GM19025 (cell line): Measurements from ENCODE around the gene PKIG.
A peak's percentile ranks its signal among the peaks of the same experiment; 100 is the strongest.

Source experiments
- ATAC-seq: cut with Tn5 transposase; IDR thresholded peaks from one replicate; pipeline ENCODE4 v1.9.1; 2021; ENCODE audit warnings: mild to moderate bottlenecking, low read depth, moderate library complexity; ENCODE audit not compliant: unreplicated experiment

Gene PKIG

DNA sequence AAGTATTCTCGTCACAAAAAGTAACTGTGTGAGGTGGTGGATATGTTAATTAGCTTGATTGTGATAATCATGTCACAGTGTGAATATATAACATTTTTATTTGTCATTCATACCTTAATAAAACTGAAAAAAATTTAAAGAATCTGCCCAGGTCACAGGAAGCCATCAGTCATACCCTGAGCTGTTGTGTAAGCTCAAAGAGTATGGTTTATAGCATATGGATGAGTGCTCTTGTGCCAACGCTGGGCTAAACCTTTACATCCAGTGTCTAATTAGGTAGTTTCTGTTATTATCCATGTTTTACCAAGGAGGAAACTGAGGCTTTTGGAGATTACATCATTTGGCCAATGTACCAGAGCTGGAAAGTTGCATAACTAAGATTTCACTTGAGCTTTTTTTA is 11.4 kb downstream of the PKIG start:
- no peak for ATAC-seq

DNA sequence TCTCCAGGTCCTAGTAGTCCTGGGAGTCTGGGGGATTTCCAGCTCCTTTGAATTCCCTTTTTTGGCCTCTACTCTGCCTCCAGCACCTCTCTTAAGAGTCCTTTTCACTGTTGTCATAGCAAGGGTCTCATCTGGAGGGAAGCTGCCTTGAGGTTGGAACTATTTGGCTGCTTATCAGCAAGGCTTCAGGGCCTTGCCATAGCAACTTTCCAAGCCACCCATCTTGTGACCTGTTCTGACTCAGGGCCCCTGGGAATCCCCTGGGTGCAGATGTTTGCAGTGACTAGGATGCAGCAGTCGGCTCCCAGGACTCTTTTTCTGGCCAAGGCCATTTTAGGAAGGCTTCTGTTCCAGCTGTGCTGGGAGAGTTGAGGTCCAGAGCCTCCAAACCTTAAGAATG is 12.4 kb downstream of the PKIG start:
- ATAC-seq: no peak

DNA sequence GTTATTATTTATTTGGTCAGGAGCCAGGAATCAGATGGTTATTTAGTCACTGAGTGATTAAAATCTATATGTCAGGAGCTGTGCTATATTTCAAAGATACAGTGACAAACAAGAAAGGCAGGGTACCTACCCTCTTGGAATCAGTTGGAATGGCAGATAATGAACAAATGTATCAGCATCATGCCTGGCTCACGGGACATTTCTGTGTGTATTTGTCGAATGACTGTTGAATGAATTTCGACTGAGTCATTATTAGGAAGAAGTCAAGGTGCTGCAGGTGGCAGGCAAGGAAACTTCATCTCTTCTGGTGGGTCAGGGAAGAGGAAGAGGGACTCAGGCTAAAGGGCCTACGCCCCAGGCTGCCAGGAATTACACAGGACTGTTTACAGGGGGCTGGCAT is 13.6 kb downstream of the PKIG start:
- ATAC-seq: no peak

DNA sequence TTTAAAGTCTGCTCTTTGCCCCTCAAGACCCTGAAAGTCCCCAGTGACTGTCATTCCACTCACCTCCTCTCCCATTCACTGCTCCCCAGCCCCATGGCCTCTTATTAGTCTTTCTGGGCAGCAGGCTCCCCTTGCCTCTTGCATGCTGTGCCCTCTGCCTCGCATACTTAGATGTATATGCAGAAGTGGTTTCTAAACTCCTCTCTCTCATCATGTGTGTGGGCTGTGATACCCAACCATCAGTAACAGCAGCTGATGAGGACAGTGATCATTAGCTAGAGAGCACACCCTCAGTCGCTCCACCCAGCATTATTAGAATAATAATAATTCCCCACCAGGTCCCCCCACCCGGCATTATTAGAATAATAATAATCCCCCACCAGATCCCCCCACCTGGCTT is 14.5 kb downstream of the PKIG start:
- no peak for ATAC-seq

DNA sequence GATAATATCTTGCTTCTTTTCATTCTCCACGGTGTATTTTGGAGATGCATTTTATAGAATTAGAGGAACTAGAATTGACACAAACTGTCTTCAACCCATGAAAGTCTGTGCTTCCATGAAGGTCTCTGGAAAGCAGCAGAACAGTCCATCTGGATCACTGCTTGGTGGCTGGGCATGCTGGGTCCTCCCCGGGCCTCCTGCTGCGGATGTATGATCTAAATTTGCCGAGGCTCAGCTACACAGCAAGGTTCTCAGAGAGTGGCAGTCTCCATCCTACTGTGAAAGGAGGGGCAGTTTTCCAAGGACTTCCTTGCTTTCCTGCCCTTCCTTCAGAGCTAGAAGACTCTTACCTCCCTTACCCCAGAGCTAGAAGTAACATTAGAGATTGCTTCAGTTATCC is 15.1 kb downstream of the PKIG start:
- no peak for ATAC-seq

DNA sequence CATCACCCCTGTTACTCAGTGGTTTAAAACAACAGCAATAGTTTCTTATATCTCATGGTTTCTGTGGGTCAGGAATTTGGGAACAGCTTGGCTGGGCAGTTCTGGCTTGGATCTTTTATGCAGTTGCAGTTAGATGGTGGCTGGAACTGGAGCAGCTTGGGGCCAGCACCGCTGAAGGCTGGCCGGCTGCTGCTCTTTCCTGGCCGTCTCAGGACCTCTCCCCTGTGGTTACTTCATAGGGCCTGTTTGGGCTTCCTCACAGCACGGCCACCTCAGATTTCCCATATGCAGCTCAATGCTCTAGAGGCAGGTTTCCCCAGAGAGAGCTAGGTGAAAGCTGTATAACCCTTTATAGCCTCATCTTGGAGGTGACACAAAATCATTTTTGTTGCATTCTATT is 15.6 kb downstream of the PKIG start:
- no peak for ATAC-seq

DNA sequence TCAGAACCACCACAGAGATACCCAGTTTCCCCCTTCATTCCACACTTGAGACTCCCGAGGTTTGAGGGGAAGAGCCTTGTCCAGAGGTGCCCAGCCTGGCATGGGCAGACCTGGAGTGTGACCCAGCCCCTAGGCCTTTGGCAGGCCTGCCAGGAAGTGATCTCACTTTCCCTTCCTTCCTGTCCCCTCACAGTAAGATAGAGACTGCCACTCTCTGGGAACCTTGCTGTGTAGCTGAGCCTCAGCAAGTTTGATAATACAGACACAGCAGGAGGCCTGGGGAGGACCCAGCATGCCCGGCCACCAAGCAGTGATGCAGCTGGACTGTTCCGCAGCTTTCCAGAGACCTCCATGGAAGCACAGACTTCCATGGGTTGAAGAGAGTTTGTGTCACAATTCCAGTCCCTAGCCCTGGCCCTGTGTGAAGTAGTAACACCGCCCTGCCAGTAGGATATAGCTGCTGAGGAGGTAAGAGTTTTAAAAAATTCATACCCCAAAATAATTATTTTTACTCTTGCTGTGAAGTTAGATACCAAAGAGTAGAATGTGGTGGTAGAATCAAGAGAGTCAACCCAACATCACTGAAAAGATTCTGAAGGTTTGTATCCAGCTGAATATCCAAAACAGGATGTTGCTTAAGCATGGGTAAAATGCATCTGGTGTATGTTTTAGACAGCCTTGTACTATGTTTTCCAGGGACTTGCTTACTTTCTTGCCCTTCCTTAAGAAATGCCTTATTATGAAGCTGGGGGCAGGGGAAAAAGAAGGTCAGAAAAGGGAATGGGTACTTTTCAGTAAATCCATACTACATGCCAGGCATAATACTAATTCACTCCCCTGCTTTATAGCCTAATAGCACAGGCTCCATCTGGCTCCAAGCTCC is 16.3 kb downstream of the PKIG start:
- no peak for ATAC-seq

DNA sequence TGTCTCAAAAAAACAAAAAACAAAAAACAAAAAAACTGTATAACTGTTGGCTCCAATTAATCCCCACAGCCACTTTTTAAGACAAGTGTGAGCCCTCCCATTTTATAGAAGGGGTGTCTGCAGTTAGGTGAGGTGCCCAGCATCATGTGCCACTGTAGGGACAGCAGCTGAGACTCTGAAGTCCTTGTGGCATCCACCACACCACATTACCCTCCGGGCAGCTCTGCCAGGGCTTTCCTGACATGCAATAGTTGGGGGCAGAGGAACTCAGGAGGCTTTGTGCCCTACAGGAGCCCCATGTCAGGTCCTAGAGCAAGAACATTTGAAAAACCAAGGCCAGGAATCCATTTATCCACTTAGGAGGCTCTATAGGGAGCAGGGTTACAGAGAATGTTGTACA is 17.3 kb downstream of the PKIG start:
- ATAC-seq: no peak

DNA sequence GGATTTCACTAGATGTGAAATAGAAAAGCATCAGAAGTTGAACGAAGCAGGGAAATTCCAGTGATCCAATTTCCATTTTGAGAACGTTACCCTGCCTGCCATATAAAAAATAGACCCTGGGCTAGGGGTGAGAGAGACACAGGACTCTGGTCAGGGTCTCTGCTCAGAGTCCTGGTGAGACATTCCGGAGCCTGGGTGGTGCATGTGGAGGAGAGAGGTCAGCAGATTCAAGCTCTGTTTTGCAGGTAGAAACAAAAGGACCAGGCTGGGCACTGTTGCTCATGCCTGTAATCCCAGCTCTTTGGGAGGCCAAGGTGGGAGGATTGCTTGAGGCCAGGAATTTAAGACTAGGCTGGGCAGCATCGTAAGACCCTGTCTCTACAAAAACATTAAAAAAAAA is 17.9 kb downstream of the PKIG start:
- no peak for ATAC-seq

DNA sequence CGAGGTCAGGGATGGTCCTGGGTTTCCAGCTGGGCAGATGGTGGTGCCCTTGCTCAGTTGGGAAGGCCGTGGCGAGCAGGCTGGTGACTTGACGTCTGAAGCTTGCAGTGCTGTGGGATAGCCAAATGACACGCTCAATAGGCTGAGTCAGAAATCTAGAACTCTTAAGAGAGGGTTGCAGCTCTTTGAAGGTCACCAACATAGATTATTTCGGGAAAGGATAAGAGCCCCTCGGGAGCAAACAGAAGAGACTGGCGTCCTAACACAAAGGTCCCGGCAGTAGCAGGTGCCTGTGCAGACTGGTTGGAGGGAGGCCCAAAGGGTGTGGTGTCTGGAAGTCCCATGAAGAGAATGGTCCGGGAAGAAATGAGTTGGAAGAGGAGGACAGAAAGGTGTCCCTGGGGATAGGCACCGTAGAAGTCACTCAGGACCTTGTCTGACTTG is 18.4 kb downstream of the PKIG start:
- ATAC-seq: no peak

DNA sequence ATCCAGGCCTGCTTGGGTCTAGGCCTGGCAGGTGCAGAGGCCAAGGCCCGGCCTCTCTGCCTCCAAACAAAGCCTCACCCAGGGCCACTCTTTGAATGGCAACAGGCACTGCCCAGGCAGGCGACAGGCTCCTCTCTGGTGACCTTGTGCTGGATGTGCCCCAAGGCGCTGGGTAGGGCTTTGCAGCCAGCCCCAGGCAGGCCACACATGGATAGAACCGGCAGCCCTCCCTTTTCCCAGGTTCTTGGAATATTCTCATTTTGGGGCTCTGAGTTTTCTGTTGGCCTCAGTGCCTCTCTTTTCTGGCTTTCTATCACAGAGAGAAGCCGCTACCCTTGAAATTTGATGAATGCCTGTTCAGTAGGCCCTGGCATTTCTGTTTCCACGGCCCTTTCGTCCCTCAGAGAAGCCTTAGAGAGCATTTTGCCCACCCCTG is 18.9 kb downstream of the PKIG start:
- ATAC-seq: no peak

DNA sequence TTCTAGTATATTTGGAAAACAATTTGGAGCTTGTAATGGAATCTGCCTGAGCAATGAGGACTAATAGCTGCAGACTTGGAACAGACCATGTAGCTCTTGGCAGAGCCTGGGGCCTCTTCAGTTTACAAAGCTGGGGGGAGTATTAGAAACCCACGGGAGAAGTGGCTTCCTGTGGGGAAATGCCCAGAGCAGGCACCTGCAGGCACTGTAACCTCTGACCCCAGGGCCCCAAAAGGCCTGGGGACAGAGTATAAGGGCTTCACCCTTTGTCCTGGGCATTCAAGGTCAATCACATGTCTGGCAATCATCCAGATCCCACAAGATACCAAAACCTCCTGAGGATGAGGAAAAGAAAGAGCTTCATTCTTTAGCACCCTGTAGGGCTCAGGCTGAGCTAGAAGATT is 19.4 kb downstream of the PKIG start:
- no peak for ATAC-seq

DNA sequence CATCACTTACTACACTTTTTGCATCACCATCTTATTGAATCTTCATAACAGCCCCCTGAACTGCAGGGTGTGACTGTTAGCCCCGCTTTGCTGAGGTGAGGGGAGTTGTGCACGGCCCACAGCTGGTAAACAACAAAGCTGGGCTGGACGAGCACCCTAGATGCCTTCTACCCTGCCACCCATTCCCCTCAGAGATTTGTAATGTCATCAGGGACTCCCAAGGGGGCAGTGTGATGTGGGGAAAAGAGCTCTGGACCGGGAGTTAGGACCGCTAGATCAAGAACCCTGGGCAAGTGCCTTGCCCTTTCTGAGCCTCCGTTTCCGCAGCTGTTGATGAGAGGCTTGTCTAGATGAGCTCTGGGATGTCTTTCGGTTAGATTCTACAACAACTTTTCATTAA is 20.9 kb downstream of the PKIG start:
- no peak for ATAC-seq

DNA sequence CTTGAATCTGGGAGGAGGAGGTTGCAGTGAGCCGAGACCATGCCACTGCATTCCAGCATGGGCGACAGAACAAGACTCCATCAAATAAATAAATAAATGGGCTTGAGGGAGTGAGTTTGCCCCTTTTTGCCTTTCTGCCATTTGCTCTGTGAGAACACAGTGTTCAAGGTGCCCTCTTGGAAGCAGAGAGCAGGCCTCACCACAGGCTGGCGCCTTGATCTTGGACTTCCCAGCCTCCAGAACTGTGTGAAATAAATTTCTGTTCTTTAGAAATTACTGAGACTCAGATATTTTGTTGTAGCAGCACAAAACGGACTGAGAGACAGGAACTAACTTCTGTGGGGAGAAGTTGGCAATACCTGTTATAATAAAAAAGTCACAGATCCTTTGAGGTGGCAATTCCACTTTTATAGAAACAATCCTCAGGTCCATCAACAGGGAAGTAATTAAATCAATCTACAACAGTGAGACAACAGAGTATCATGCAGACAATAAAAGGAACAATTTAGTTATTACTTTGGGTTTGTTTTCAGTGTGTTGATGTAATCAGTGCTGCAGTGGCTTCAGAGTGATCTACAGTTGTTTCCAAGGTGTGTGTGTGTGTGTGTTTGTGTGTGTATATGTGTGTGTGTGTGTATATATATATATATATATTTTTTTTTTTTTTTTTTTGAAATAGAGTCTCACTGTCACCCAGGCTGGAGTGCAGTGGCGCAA is 24.5 kb downstream of the PKIG start:
- ATAC-seq: no peak

DNA sequence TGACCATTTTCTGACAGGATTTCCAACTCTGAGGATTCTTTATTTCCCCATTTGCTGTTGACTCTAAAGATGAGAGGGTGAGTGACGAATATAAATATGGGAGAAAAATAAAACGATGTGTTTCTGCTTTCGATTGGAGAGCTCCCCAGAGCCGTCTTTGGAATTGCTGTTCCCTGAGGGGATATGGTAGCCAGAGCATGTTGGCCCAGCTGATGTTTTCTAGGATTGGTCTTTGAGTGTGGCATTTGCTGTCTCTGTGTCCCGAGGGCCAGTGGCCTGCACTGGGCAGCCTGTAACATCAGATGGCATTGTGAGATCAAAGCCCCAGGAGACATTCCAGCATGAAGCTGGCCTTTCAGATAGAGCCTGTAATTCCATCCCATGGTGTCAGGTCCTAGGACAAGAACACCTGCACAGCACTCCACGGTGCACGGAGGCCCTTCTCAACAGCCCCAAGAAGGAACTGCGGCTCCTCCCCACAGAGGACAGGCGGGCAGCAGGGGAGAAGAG is 26.7 kb downstream of the PKIG start:
- no peak for ATAC-seq

DNA sequence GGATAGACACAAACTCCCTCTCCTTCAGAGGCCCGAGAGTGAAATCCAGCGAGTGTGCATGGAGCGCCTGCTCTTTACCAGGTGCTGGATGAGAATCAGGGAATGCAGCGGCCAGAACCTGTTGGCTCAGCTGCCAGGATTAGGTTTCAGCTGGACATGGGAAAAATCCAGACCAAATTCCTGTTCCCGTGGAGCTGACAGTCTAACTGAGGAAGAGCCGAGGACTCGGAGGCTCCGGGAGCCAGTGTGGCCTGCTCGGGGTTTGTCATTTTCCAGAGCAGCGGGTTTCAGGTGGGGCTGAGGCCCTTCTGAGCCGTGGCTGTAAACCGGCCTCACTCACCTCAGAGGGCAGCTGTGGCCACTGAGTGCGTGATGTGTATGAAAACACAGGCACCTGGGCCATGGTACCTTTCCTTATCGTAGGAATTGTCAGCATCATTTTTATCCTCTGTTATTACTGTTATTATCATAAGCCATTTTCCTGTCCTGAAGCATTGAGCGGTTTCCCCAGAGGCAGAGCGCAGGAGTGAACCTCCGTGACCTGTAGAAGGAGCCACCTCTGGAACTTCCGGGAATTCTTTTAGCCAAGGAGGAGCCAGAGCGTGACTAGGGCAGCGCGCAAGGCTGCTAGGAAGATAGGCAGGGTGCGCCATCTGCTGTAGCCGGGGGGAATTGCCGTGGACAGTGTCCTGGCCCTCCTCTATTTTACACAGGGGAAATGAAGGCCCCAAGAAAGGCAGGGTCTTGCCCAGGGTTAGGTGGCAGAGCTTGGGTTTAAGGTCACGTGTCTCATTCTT is 27.3 kb downstream of the PKIG start:
- peak; percentile 74 for ATAC-seq

DNA sequence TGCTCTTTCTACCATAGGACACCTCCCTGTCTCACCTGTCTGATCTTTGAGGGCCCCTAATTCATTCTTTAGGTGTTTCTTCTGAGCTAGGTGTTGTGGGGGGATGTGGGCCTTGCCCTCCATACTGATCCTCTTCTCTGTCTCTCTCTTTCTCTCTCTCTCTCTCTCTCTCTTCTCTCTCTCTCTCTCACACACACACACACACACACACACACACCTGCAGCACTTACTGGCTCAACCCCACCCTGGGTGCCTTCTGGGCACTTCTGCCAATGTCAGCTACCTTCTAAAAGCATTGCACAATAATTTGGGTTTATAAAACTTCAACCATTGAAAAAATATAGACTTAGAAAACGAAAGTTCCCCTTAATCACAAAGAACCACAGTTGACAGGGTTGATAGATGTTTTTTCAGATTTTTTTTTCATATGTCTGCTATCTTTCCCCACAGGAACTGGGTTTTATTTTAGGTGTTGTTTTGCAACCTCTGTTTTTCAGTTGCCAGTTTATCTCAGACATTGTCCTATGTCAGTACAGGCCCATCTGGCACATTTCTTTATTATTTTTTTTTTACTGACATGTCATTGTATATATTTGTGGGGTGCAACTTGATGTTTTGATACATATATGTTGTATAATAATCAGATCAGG is 28.1 kb downstream of the PKIG start:
- no peak for ATAC-seq

DNA sequence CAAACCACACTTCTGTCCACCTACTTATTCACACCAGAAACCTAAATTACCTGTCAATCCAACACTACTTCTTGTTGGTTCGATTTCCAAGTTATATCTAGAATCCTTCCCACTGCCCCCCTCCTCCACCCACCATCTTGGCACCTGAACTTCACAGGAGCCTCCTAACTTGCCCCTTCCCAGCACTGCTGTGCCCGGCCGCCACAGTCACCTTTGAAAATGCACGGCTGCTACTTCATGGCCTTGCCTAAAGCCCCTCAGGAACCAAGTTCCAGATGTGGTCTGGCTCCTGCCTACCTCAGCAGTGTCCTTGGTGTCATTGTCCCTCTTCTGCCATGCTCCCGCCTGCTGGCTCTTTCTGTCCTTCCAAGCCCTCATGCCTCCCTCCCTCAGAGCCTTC is 31.2 kb downstream of the PKIG start:
- no peak for ATAC-seq

DNA sequence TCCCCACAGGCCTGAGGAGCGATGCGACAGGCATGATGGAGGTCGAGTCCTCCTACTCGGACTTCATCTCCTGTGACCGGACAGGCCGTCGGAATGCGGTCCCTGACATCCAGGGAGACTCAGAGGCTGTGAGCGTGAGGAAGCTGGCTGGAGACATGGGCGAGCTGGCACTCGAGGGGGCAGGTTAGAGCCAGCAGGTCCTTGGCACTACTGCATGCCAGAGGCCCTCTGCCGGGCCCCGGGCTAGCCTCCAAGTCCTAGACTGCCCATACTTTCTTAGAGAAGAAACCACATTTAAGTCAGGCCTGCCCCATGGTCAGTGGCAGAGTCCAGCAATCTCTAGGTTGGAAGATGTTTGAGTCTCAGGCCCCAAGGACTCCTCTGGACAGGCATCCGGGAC is 32.1 kb downstream of the PKIG start:
- no peak for ATAC-seq

DNA sequence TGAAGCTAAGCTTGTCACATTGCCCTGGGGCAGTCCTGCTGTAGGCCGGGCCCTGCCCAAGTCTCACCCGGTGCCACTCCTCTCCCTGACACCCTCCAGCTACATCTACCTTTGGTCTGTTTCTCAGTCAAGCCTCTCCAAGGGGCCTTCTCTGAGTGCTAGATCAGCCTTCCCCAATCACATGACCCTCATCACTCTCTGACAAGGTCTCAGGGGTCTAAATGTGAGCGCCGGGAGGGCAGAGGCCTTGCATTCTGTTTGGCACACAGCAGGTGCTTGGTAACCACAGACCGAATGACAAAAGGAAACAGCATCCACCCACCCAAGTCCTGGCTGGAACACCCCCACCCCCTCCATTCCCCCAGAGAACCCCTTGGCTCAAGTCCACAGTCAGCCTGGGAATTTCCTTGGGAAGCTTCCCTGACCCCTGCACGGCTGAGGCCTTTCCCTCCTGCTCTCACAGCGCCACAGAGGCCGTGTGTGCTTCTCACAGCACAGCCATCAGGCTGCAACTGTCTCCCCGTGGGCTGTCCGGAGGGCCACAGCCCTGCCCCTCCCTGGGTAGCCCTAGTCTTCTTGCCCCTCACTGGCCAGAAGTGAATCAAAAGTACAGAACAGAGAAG is 32.9 kb downstream of the PKIG start:
- ATAC-seq: no peak
